Measurements from ENCODE around the gene SMYD5. TPM values are rescaled to one million over a fixed set of nuclear protein-coding genes. Genes with fewer than 3 reads are reported as not detected.
"Not testable (repeated sequence)": the region's sequence is repeated elsewhere in the genome, so short reads cannot be mapped to it uniquely, and the experiment has no call there.

SMYD5 gene
- polyA plus RNA-seq, 3 donors, result 1.6 to 5.2 (median 1.7) TPM

DNA sequence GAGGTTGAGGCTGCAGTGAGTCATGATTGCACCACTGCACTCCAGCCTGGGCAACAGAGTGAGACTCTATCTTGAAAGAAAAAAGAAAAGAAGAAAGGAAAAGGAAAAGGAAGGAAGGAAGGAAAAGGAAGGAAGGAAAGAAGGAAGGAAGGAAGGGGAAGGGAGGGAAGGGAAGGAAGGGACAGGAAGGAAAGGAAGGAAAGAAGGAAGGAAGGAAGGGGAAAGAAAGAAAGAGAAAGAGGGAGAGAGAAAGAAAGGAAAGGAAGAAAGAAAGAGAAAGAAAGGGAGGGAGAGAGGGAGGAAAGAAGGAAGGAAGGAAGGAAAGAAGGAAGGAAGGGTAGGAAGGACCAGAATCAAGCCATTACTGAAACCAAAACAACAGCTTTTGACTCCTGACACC is 45.7 kb upstream of the SMYD5 start:
- H2AFZ ChIP-seq (ENCODE audit: insufficient read depth, low read depth, low read length, poor library complexity, severe bottlenecking); H3K4me1 Mint-ChIP-seq; H3K4me2 ChIP-seq (replicated peaks; ENCODE audit: extremely low read depth, low read length, poor library complexity, severe bottlenecking); H3K4me1 ChIP-seq (ENCODE audit: control insufficient read depth in 1 of 2, insufficient read depth in 2 of 2, low read length in 2 of 2); H3K27ac ChIP-seq (ENCODE audit: low read depth in 1 of 2, low read length in 2 of 2); H3K9ac ChIP-seq (ENCODE audit: insufficient read depth, low read length, poor library complexity, severe bottlenecking); H3K9me3 Mint-ChIP-seq; H4K20me1 ChIP-seq (ENCODE audit: insufficient read depth, low read length); H3K4me3 Mint-ChIP-seq; H3K4me3 ChIP-seq (replicated peaks in 1 of 3; ENCODE audit: low read depth in 2 of 3, low read length in 3 of 3); H3K36me3 Mint-ChIP-seq; H3K27ac Mint-ChIP-seq; intact Hi-C loops (cut with micrococcal nuclease); DNase-seq; H3K79me2 ChIP-seq (ENCODE audit: insufficient read depth, low read length); H3K36me3 ChIP-seq (replicated peaks in 1 of 2; ENCODE audit: control insufficient read depth in 1 of 2, insufficient read depth in 2 of 2, low read length in 2 of 2); H3K27me3 ChIP-seq (ENCODE audit: control insufficient read depth in 2 of 2, insufficient read depth in 2 of 2, low read length in 2 of 2); H3K9me3 ChIP-seq (replicated peaks in 1 of 2; ENCODE audit: control insufficient read depth in 1 of 2, insufficient read depth in 1 of 2, low read length in 2 of 2): not testable (repeated sequence)
- H3K27me3 Mint-ChIP-seq (ENCODE audit: low read depth in 3 of 3), result peaks cover 18 to 31% (median 18%) of the 10 kb centered on the region in 3 donors

DNA sequence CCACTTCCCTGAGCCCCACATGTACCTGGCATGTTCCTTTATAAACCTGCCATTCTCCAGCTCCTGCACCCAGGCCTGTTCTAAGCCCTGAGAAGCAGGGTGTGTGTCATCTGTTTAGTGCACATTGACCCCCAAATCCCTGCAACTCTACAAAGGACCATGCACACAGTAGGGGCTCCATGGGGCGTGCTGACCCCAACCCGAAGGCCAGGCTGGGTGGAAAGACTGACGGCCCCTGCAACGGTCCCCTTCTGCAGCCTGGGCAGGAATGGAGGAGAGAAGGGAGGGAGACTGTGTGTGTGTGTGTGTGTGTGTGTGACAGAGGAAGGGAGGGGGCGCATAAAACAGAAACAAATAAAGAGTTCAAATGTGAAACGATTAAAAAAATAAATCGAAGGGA is 43.7 kb upstream of the SMYD5 start:
- H3K27ac Mint-ChIP-seq; H2AFZ ChIP-seq (ENCODE audit: insufficient read depth, low read depth, low read length, poor library complexity, severe bottlenecking); H3K4me3 Mint-ChIP-seq; intact Hi-C loops (cut with micrococcal nuclease); H3K4me1 Mint-ChIP-seq; H3K27ac ChIP-seq (ENCODE audit: low read depth in 1 of 2, low read length in 2 of 2); H3K36me3 Mint-ChIP-seq; H3K4me1 ChIP-seq (ENCODE audit: control insufficient read depth in 1 of 2, insufficient read depth in 2 of 2, low read length in 2 of 2); DNase-seq; H3K9me3 Mint-ChIP-seq; H3K4me3 ChIP-seq (replicated peaks in 1 of 3; ENCODE audit: low read depth in 2 of 3, low read length in 3 of 3); H3K9ac ChIP-seq (ENCODE audit: insufficient read depth, low read length, poor library complexity, severe bottlenecking); H3K36me3 ChIP-seq (replicated peaks in 1 of 2; ENCODE audit: control insufficient read depth in 1 of 2, insufficient read depth in 2 of 2, low read length in 2 of 2); H4K20me1 ChIP-seq (ENCODE audit: insufficient read depth, low read length); H3K79me2 ChIP-seq (ENCODE audit: insufficient read depth, low read length); H3K4me2 ChIP-seq (replicated peaks; ENCODE audit: extremely low read depth, low read length, poor library complexity, severe bottlenecking); H3K9me3 ChIP-seq (replicated peaks in 1 of 2; ENCODE audit: control insufficient read depth in 1 of 2, insufficient read depth in 1 of 2, low read length in 2 of 2): not testable (repeated sequence)
- H3K27me3 Mint-ChIP-seq (ENCODE audit: low read depth in 3 of 3), result peaks cover 35 to 51% (median 36%) of the 10 kb centered on the region in 3 donors
- no CpG with 5 or more reads among the region's 7 CpGs for WGBS (ENCODE audit: insufficient coverage)
- peaks cover 13 to 25% of the 10 kb centered on the region in 2 donors for H3K27me3 ChIP-seq (ENCODE audit: control insufficient read depth in 2 of 2, insufficient read depth in 2 of 2, low read length in 2 of 2)

DNA sequence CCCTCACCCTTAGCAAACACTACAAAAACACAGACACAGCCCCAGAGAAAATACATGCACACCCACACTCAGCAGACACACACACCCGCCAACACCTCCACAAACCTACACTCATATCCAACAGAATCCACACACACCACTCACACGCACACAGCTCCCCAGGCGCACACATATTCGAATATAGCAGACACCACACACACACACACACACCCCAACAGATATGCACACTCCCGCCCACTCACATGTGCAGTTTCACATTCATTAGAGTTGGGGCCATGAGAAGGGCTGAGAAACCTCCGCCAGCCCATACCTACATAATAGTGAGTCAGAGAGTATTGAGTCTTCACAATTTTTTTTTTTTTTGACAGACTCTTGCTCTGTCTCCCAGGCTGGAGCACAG is 41.1 kb upstream of the SMYD5 start:
- Mint-ChIP-seq H3K27me3 (ENCODE audit: low read depth in 3 of 3) (peaks cover 54 to 70% (median 56%) of the 10 kb centered on the region in 3 donors), H3K27ac (no peak overlapping the region), H3K4me1 (peaks cover 16% of the 10 kb centered on the region), H3K9me3 (peaks cover 0 to 12% (median 6%) of the 10 kb centered on the region in 7 donors), H3K36me3 (peaks cover 3 to 4% of the 10 kb centered on the region in 2 donors), H3K4me3 (peak overlapping the region in 1 of 2 donors; percentile 2)
- Histone ChIP-seq H3K27me3 (ENCODE audit: control insufficient read depth in 2 of 2, insufficient read depth in 2 of 2, low read length in 2 of 2) (peaks cover 26 to 47% of the 10 kb centered on the region in 2 donors), H3K4me2 (replicated peaks; ENCODE audit: extremely low read depth, low read length, poor library complexity, severe bottlenecking) (no peak overlapping the region), H2AFZ (ENCODE audit: insufficient read depth, low read depth, low read length, poor library complexity, severe bottlenecking) (no peak overlapping the region), H3K79me2 (ENCODE audit: insufficient read depth, low read length) (no peaks in the 10 kb centered on the region), H3K9ac (ENCODE audit: insufficient read depth, low read length, poor library complexity, severe bottlenecking) (no peak overlapping the region), H3K36me3 (replicated peaks in 1 of 2; ENCODE audit: control insufficient read depth in 1 of 2, insufficient read depth in 2 of 2, low read length in 2 of 2) (no peaks in the 10 kb centered on the region), H3K9me3 (replicated peaks in 1 of 2; ENCODE audit: control insufficient read depth in 1 of 2, insufficient read depth in 1 of 2, low read length in 2 of 2) (peaks cover 0 to 15% of the 10 kb centered on the region in 2 donors), H3K27ac (ENCODE audit: low read depth in 1 of 2, low read length in 2 of 2) (no peak overlapping the region), H4K20me1 (ENCODE audit: insufficient read depth, low read length) (no peaks in the 10 kb centered on the region), H3K4me1 (ENCODE audit: control insufficient read depth in 1 of 2, insufficient read depth in 2 of 2, low read length in 2 of 2) (peaks cover 21 to 27% of the 10 kb centered on the region in 2 donors), H3K4me3 (replicated peaks in 1 of 3; ENCODE audit: low read depth in 2 of 3, low read length in 3 of 3) (no peak overlapping the region)
- 91% methylated on average over 4 of the region's 6 CpGs for WGBS (ENCODE audit: insufficient coverage)
- DNase-seq, result no peak
- intact Hi-C loops (cut with micrococcal nuclease), result no loop called here
- TF ChIP-seq, protein P1, sequence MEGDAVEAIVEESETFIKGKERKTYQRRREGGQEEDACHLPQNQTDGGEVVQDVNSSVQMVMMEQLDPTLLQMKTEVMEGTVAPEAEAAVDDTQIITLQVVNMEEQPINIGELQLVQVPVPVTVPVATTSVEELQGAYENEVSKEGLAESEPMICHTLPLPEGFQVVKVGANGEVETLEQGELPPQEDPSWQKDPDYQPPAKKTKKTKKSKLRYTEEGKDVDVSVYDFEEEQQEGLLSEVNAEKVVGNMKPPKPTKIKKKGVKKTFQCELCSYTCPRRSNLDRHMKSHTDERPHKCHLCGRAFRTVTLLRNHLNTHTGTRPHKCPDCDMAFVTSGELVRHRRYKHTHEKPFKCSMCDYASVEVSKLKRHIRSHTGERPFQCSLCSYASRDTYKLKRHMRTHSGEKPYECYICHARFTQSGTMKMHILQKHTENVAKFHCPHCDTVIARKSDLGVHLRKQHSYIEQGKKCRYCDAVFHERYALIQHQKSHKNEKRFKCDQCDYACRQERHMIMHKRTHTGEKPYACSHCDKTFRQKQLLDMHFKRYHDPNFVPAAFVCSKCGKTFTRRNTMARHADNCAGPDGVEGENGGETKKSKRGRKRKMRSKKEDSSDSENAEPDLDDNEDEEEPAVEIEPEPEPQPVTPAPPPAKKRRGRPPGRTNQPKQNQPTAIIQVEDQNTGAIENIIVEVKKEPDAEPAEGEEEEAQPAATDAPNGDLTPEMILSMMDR (IDR thresholded peaks at IDR 0.05), result no peak
